Stimulated activated CD8-positive, alpha-beta memory T cell treated with anti-CD3 and anti-CD28 coated beads, Interleukin-12 subunit alpha, Interleukin-12 subunit beta, amount 100 ng/mL, for 1 hour (primary cell): Measurements from ENCODE around the gene KDM1B.
"Not testable (repeated sequence)": the region's sequence is repeated elsewhere in the genome, so short reads cannot be mapped to it uniquely, and the experiment has no call there.

Experiments
- DNase-seq: peaks from one replicate; pipeline ENCODE4 v3.0.0-alpha.2; 2020; ENCODE audit warnings: low read depth

Gene KDM1B

DNA sequence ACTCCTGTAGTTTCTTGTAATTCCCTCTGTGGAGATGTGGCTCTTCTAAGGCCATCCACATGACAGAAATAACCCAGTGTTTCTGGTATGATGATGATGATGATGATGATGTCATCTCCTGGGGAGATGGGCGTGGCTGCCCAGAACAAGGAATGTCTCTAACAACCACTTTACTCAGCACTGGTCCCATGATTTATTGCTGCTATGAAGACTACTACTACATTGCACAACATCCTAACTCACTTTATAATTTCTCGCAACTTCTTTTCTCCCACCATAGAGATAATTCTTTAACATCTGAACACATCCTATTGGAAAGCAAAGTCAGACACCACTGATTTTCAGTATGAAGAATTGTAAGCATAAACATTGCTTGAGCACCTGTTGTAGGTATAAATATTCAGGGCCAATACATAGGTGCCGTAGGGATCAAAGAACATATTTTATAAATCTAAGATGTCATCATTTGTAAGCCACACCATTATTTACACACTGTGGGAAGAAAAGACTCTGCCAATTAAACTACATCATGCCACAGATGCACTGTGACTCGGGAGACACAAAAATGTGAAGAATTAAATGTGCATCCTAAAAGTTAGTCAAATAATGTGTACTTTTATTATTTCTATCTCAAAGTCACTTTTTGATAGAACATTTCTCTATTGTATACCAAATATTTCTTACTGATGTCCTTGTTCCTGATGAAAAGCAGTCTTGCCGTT, 6.8 kb upstream of the KDM1B start:
- no peak for DNase-seq

DNA sequence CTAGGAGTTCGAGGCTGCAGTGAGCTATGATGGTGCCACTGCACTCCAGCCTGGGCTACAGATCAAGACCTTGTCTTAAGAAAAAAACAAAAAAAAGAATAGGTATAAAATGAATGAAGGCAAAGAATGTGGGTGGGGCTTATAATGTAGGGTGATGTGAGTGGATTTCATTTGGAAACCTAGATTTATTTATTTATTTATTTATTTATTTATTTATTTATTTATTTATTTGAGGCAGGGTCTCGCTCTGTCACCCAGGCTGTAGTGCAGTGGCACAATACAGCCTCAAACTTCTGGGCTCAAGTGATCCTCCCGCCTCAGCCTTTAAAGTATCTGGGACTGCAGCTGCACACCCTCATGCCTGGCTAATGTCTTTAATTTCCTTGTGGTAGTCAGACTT, 3.8 kb upstream of the KDM1B start:
- DNase-seq: not testable (repeated sequence)

DNA sequence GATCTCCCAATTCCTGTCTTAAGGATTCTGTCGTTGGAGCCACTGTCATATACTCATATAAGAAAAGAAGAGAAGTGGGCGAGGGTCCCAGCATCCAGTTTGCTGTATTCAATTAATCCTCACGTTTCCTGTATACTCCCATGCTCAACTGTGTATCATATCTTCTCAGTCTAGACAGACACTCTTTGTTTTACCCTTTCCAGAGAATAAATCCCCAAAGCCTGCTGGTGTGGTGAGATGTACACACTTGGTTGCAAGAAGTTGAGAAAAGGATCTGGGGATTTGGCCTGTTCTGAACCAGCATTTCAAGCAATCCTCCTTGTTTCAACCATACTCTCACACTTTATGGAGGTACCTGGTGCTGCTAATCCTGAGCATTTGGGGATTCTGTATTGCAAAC, 3.4 kb upstream of the KDM1B start:
- no peak for DNase-seq

DNA sequence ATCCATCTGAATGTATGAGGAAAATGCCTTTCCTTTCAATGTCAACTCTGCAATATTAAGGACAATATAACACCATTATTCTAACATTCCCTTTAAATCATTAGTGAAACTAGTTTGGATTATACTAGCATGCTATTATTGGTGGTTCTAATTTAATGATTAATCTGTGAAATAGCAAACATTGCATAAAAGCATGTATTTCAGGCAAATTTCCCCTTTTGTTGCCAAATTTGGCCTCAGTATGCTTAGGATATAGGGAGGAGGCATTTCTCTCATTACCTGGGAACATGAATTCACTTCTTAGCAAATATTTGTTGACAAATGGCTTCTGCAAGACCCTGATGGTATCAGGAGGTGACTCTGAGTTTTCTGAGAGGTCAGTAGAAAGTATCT, 1.9 kb upstream of the KDM1B start:
- DNase-seq: no peak

DNA sequence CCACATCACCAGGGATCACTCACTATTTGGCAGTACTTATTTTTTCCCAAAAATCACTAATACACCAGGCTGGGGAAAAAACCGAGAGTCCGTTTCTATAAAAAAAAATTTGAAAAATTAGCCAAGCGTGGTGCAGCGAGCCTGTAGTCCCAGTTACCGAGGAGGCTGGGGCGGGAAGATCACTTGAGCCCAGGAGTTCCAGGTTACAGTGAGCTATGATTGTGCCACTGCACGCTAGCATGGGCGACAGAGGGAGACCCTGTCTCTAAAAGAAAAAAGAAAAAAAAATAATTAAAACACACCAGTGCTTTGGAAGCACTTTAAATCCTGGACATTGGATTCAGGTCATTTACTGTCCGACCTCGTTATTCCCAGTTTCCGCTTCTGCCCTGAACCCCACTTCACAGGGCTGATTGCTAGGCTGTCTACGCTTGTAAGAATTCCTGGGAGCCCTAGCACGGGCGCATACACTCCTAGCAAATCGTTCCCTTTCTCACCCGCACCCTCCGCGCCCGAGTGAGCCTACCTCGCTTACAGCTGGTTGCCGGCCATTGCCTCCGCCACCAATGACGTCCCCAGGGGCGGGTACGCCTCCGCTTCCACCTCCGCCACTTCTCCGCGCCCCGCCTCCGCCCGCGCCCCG, 594 bp upstream of the KDM1B start, which contains the start of gene TPMT:
TPMT (minus strand) TSS at position 571 of the 643 bp plus-strand sequence. CDS start 5,950 bp downstream, outside the sequence.
- no peak for DNase-seq

DNA sequence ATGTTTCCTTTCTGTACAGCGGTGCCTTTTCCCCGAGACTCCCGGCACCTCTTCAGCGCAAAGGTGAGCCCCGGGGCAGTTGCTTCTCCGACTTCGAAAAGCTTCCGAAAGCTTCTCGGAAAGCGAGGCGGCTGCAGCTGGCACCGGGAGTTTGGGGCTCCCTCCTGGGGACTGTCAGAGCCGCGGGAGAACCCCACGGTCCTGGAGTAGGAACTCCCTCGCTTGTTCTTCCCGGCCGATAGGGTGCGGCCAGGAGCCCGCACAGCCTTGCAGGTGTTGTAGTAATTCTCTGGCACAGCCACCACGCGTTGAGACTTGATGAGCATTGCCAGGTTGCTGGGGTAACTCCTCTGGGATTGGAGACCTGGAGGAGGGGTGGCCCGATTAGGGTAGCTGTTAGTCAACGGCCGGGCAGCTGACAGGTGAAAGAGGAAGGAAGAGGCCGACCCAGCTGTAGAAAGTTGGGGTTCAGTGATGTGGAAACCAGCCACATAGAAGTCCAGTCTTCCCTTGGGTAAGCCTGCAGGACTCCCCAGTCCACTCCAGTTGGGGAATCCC, 721 bp downstream of the KDM1B start:
- peak; percentile 28 for DNase-seq

DNA sequence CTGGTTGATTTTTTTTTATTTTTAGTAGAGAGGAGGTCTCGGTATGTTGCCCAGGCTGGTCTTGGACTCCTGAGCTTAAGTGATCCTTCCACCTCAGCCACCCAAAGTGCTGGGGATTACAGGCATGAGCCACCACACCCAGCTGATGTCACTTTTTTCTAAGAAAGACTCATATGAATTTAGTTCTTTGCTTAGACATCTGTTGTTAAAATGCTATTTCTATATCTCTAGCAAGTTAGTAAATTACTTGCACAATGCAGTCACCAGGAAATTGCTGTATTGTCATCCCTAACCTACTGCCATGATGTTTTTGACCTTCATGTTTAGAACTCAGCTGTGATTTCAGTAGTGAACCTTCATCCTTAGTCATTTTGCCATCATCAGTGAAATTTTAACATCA, 5.7 kb downstream of the KDM1B start:
- no peak for DNase-seq

DNA sequence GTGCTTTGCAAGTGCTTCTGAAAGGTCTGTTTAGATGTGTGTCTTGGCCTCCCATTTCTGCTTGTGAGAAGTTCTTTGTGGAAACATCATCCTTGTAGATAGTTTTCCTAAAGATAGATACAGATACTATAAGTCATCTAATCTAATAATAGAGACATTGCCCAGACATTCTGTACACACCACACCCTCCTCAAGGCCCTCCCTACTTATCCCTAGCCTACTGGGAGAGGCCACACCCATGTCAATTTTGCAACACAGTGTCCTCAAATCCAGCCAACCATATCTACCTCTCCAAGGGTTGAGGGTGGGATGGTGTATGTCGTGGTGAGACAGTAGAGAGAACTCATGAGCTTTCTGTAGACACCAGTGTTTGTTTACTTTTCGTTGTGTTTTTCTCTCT, 6.2 kb downstream of the KDM1B start:
- DNase-seq: no peak

DNA sequence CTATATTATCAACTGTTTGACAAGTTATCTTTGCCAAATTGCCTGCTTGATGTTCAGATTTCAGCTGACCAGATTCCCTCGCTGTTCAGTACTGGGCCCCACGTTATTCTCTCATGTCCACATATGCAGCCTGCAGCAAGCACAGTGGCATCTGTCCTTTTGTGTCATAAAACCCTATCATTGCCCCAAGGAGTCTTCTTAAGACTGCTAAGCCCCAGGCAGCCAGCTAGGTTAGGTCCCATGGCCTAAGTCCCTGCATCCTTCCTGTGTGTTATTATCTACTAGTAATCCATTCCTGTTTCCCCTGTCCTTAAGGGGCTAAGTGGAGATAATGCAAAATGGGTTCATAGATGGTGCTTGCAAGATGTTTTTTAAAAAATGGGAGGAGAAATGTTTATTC, 7.2 kb downstream of the KDM1B start:
- DNase-seq: no peak

DNA sequence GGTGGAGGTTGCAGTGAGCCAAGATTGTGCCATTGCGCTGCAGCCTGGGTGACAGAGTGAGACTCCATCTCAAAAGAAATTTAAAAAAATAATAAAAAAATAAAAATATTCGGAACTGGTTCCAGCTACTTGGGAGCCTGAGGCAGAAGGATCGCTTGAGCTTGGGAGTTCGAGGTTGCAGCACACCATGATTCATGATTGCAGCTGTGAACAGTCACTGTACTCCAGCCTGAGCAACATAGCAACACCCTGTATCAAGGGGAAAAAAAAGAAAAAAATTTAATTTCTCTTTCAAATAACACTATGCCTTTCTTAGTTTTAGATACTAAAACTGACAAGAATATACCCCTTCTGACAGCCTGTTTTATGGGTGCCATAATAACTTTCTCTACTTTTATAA, 10.5 kb downstream of the KDM1B start:
- no peak for DNase-seq

DNA sequence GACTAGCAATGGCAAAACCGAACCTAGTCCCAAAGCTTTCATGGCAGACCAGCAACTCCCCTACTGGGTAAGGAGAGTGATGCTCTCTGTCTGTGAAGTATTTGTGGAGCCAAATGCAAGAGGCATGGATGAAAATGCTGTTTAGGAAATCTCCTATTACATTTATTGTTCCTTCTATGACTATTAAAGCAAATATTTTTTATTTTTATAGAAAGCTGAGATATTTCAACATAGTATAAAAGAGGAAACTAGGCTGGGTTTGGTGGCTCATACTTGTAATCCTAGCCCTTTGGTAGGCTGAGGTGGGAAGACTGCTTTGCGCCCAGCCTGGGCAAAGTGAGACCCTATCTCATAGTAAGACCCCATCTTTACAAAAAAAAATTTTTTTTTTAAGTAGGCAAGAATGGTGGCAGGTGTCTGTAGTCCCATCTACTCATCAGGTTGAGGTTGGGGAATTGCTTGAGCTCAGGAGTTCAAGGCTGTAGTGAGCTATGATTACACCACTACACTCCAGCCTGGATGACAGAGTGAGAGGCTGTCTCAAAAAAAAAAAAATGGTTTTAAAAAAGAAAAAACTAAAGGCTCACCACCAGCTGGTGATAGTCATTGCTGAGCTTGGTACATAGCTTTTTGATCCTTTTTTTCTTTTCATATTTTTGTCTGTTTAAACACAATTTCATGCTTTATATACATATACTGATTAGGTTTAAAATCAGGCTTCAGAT, 11.3 kb downstream of the KDM1B start:
- DNase-seq: no peak

DNA sequence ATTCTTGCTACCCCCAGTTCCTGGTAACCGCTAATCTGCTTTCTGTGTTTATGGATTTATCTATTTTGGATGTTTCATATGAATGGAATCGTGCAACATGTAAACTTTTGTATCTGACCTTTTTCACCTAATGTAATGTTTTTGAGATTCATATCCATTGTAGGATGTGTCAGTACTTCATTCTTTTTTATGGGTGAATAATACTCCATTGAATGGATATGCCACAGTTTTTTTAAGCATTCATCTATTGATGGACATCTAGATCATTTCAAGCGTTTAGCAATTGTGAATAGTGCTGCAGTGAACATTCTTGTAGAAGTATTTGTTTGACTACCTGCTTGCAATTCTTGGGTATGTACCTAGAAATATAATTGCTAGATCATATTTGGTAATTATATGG, 13.0 kb downstream of the KDM1B start:
- DNase-seq: no peak

DNA sequence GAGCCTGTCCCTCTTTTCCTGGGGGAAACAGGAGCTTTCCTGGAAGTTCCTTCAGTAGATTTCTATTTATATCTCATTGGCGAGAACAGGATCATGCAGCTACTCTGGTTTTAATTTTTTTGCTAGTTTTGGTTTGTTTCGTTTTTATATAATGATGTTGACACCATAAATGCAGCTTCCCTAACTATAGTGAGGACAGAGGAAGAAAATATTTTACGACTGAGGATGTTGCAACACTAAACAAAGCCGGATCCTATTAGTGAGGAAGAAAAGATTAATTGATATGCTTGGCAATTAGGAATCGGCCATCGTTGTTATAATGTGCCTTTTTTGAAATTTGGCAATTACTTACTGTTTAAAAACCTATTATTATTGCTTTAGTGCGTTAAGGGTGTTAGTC, 16.6 kb downstream of the KDM1B start:
- DNase-seq: no peak

DNA sequence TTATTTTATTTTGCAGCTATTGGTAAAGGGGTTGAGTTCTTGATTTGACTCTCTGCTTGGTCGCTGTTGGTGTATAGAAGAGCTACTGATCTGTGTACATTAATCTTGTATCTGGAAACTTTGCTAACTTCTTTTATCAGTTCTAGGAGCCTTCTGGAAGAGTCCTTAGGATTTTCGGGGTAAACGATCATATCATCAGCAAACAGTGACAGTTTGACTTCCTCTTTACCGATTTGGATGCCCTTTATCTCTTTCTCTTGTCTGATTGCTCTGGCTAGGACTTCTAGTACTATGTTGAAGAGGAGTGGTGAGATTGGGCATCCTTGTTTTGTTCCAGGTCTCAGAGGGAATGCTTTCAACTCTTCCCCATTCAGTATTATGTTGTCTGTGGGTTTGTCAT, 21.0 kb downstream of the KDM1B start:
- DNase-seq: not testable (repeated sequence)

DNA sequence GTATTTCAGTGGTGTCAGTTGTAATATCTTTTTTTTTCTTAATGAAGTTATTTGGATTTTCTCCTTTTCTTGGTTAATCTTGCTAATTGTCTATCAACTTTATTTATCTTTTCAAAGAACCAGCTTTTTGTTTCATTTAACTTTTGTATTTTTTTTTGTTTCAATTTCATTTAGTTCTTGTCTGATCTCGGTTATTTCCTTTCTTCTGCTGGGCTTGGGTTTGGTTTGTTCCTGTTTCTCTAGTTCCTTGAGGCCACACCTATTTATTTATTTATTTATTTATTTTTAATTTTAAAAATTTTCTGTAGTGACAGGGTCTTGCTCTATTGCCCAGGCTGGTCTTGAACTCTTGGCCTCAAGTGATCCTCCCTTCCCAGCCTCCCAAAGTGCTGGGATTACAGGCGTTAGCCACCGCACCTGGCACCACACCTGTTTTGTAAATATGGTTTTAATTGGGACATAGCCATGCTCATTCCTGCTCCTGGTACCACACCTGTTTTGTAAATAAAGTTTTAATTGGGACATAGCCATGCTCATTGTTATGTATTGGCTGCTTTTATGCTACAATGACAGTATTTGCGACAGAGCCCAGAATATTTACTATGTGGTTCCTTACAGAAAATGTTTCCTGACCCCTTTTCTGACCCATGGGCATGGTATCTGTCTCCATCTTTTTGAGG, 22.2 kb downstream of the KDM1B start:
- DNase-seq: no peak

DNA sequence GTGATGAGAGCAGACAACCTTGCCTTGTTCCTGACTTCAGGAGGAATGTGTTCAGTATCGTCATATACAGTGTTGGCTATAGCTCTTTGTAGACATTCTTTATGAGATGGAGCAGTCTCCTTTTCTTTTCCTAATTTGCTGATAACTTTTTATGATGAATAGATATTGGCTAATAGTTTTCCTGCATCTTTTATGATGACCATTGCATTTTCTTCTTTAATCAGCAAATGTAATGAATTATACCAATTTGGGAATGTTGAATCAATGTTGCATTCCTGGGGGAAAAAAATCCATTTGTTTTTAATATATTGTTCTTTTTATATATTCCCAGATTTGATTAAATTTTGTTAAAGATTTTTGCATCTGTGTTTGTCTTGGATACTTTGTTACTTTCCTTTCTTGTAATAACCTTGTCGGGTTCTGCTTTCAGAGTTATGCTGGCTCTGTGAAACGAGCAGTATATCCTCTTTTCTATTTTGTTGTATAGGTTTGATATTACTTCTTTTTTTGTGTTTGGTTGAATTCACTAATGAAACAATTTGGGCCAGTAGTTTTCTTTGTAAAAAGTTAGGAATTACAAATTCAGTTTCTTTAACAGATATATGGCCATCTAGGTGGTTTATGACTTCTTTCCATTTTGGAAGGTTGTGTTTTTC, 23.9 kb downstream of the KDM1B start:
- no peak for DNase-seq

DNA sequence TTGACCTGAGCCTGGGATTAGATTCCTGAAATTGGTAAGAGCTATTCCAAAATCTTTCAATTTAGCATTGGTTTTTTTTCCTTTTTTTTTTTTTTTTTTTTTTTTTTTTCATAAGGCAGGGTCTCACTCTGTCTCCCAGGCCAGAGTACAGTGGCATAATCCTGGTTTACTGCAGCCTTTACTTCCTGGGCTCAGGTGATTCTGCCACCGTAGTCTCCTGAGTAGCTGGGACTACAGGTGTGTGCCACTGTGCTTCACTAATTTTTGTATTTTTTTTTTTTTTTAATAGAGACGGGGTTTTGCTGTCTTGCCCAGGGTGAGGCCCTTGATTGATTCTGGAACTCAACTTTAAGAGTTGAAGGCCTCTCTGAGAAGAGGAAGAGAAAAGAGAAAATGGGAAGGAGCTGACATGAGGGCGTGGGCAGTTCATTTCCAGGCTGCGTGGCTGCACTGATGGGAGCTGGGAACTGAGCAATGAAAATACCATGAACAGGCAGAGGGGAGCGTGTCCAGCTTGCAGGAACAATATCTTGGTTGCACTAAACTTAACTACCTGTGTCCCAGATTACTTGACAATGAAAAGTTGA, 24.6 kb downstream of the KDM1B start:
- DNase-seq: no peak

DNA sequence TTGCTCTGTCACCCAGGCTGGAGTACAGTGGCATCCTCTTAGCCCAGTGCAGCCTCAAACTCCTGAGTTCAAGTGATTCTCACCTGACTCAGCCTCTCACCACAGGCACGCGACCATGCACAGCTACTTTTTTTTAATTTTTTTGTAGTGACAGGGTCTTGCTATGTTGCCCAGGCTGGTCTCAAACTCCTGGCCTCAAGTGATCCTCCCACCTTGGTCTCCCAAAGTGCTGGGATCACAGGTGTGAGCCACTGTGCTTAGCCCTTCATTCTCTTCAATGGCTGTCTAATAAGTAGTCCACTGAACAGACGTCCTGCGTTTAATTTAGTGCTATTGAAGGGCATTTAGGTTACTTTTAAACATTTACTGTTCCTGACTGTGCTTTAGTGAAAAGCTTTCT, 27.3 kb downstream of the KDM1B start:
- no peak for DNase-seq

DNA sequence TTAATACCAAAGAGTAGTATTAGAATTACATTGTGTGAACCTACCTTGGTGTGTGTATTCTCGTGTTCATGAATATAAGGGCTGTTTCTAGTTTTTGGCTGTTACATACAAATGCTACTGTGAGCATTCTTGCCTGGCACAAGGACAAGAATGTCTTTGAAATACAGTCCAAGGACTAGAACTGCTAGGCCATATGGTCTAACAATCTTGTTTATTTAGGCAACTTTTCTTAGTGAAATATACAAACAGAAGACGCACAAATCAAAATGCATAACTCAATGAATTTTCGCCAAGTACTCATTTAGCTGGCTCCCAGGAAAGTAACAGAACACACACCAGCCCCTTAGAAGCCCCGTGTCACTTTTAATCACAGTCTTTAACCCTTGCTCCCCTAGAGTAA, 28.5 kb downstream of the KDM1B start:
- DNase-seq: no peak

DNA sequence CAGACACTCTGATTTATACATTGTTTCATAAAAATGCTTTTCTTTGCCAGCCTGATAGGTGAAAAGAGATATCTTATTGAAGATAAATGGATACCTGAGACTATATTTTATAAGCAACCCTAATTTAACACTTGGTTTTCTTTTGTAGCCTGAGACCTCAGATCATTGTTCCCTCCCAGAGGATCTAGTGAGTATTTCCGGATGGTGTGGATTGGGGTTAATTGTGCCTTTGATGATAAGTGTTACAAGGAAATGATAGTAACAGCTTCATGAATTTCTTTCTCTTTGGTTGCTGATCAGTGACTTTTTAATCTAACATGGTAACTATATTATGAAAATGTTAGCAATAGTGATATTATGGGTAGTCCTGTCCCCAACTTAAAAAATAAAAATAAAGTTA, 30.4 kb downstream of the KDM1B start:
- DNase-seq: no peak

DNA sequence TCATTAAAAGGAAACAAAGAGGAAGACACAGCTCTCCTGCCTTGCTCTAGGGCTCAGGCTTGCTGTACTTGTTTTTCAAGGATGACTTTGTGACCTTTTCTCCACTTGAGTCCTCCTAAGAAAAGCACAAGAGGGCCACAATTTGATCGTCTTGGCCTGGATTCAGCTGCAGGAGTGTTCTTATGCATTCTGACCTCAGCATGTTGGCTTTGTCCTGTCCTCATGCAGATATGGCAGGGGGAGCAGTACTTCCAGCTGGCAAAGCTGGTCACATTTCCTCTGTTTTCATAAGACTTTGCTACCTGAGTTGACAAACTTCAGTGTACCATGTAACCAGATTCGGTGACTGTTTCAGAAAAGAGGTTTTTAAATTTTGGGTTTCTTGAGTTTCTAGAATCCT, 30.8 kb downstream of the KDM1B start:
- DNase-seq: no peak
